ENCODE measurements around the gene CYRIA. TPM values are rescaled to one million over a fixed set of nuclear protein-coding genes. Genes with fewer than 3 reads are reported as not detected.

The CYRIA gene
- total RNA-seq, 1 donor from 2014 or later = 1.0 TPM

GRCh38 chr2:16632598-16632997 is 33.0 kb downstream of the CYRIA start:
- H3K27ac ChIP-seq = no peak overlapping the region
- H3K27me3 ChIP-seq = no peaks in the 10 kb centered on the region
- Mint-ChIP-seq H3K9me3 (no peaks in the 10 kb centered on the region), H3K4me1 (peaks cover 44% of the 10 kb centered on the region), H3K36me3 (no peaks in the 10 kb centered on the region), H3K27me3 (ENCODE audit: insufficient read depth, low read depth) (peaks cover 5% of the 10 kb centered on the region), H3K4me3 (no peak overlapping the region), H3K27ac (no peak overlapping the region)
- TF ChIP-seq EZH2phosphoT487 (IDR thresholded peaks at IDR 0.05) = no peak
- TF ChIP-seq, protein P1, sequence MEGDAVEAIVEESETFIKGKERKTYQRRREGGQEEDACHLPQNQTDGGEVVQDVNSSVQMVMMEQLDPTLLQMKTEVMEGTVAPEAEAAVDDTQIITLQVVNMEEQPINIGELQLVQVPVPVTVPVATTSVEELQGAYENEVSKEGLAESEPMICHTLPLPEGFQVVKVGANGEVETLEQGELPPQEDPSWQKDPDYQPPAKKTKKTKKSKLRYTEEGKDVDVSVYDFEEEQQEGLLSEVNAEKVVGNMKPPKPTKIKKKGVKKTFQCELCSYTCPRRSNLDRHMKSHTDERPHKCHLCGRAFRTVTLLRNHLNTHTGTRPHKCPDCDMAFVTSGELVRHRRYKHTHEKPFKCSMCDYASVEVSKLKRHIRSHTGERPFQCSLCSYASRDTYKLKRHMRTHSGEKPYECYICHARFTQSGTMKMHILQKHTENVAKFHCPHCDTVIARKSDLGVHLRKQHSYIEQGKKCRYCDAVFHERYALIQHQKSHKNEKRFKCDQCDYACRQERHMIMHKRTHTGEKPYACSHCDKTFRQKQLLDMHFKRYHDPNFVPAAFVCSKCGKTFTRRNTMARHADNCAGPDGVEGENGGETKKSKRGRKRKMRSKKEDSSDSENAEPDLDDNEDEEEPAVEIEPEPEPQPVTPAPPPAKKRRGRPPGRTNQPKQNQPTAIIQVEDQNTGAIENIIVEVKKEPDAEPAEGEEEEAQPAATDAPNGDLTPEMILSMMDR (IDR thresholded peaks at IDR 0.05) = no peak
- no peak for TF ChIP-seq EZH2 (IDR thresholded peaks at IDR 0.05)
- peak; percentile 53 for DNase-seq (ENCODE audit: low spot score)
- H2AFZ ChIP-seq (replicated peaks) = no peak overlapping the region
- peaks cover 28% of the 10 kb centered on the region for H3K4me1 ChIP-seq
- no peaks in the 10 kb centered on the region for H3K36me3 ChIP-seq
- H3K4me2 ChIP-seq = peak overlapping the region; percentile 20
- H3K9me3 ChIP-seq (ENCODE audit: low read depth) = no peaks in the 10 kb centered on the region
- H3K4me3 ChIP-seq = no peak overlapping the region
- no peaks in the 10 kb centered on the region for H4K20me1 ChIP-seq (ENCODE audit: low read depth)
- no peaks in the 10 kb centered on the region for H3K79me2 ChIP-seq (ENCODE audit: low read depth)
- H3K9ac ChIP-seq = no peak overlapping the region
- peaks cover 7% of the 10 kb centered on the region for H3F3A ChIP-seq (ENCODE audit: low read depth)

- Histone ChIP-seq H2AFZ (replicated peaks) (no peak overlapping the region), H3K4me1 (peaks cover 24% of the 10 kb centered on the region), H4K20me1 (ENCODE audit: low read depth) (no peaks in the 10 kb centered on the region), H3K27me3 (no peaks in the 10 kb centered on the region), H3K4me2 (no peak overlapping the region), H3K4me3 (no peak overlapping the region), H3K27ac (no peak overlapping the region), H3F3A (ENCODE audit: low read depth) (peaks cover under 1% of the 10 kb centered on the region), H3K9ac (no peak overlapping the region), H3K9me3 (ENCODE audit: low read depth) (no peaks in the 10 kb centered on the region), H3K79me2 (ENCODE audit: low read depth) (no peaks in the 10 kb centered on the region), H3K36me3 (no peaks in the 10 kb centered on the region)
- TF ChIP-seq EZH2phosphoT487 (IDR thresholded peaks at IDR 0.05) = no peak
- TF ChIP-seq EZH2 (IDR thresholded peaks at IDR 0.05) = no peak
- TF ChIP-seq, protein P1 (IDR thresholded peaks at IDR 0.05) = no peak
- Mint-ChIP-seq H3K27ac (no peak overlapping the region), H3K9me3 (no peaks in the 10 kb centered on the region), H3K36me3 (no peaks in the 10 kb centered on the region), H3K4me1 (peaks cover 50% of the 10 kb centered on the region), H3K27me3 (ENCODE audit: insufficient read depth, low read depth) (peaks cover 5% of the 10 kb centered on the region), H3K4me3 (no peak overlapping the region)
- DNase-seq (ENCODE audit: low spot score) = no peak
These were observed 35.2 kb downstream of the CYRIA start for GRCh38 chr2:16630463-16630862.

DNA sequence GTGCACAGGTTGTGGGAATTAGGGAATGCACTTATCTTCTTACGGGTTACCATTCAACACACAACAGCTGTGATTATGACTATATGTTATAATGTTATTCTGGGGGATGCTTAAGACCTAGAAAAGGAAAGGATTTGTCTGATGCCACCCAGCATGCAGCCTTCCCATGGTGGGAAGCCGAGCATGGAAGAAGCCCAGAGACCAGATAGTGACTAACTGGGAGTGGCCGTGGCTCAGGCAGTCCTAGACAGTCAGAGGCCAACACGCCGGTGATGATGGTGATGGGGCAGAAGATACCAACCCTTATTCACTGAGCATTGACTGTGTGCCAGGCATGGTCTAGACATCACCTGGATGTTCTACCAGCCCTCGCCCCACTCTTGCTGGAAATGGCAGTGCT is 35.9 kb downstream of the CYRIA start:
- Histone ChIP-seq H3K4me1 (peaks cover 26% of the 10 kb centered on the region), H3K4me3 (no peak overlapping the region), H3K9ac (no peak overlapping the region), H3K36me3 (no peaks in the 10 kb centered on the region), H3K27me3 (no peaks in the 10 kb centered on the region), H2AFZ (replicated peaks) (no peak overlapping the region), H4K20me1 (ENCODE audit: low read depth) (no peaks in the 10 kb centered on the region), H3K79me2 (ENCODE audit: low read depth) (no peaks in the 10 kb centered on the region), H3F3A (ENCODE audit: low read depth) (no peaks in the 10 kb centered on the region), H3K9me3 (ENCODE audit: low read depth) (no peaks in the 10 kb centered on the region), H3K4me2 (no peak overlapping the region), H3K27ac (no peak overlapping the region)
- no peaks in the 10 kb centered on the region for H3K9me3 Mint-ChIP-seq
- TF ChIP-seq EZH2phosphoT487 (IDR thresholded peaks at IDR 0.05) = no peak
- TF ChIP-seq, protein P1 (IDR thresholded peaks at IDR 0.05) = no peak
- TF ChIP-seq EZH2 (IDR thresholded peaks at IDR 0.05) = no peak
- no peaks in the 10 kb centered on the region for H3K36me3 Mint-ChIP-seq
- H3K4me3 Mint-ChIP-seq = no peak overlapping the region
- H3K27ac Mint-ChIP-seq = no peak overlapping the region
- H3K4me1 Mint-ChIP-seq = peaks cover 50% of the 10 kb centered on the region
- DNase-seq (ENCODE audit: low spot score) = no peak
- H3K27me3 Mint-ChIP-seq (ENCODE audit: insufficient read depth, low read depth) = peaks cover 5% of the 10 kb centered on the region

Data from neural progenitor cell (in vitro differentiated cells).